GM18867 (cell line): Measurements from ENCODE around the gene PDE8A.
"Not testable (repeated sequence)": the region's sequence is repeated elsewhere in the genome, so short reads cannot be mapped to it uniquely, and the experiment has no call there.

Experiments used
- ATAC-seq: cut with Tn5 transposase; IDR thresholded peaks from one replicate; pipeline ENCODE4 v1.9.1; 2021; ENCODE audit warnings: mild to moderate bottlenecking, moderate library complexity; ENCODE audit not compliant: unreplicated experiment

PDE8A gene

DNA sequence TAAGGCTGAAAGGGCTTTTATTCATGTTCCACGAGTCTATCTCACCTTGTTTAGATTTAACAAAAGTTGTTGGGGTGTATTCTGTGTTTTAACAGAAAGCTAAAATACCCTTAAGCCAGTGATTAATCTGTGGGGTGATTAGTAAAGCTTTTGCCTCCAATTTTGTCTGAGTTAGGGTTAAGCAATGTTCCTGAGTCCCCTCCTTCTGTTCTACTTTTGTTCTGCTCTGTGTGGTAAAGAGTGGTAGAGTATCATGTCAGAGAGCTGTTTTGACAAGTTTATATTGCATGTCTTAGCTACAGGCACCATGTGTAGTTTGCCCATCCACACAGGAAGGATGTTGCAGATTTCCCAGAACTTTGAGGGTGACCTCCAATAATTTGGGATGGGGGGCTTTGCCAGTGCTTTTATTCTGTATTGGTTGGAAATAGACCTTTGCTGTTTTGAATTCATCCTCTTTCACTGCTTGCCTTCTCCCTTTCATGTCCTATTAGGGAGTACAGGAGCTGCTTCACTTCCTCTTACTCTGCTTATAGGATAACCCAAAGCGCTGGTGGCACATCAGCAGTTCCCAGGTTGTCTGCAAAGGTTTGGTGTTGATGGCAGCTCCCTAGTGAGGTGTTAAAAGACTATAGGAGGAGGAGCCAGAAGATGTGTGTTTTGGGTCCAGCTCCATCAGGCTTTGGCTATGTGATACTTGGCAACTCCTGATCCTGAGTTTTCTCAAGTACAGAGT lies 7.4 kb downstream of the PDE8A start:
- no peak for ATAC-seq

DNA sequence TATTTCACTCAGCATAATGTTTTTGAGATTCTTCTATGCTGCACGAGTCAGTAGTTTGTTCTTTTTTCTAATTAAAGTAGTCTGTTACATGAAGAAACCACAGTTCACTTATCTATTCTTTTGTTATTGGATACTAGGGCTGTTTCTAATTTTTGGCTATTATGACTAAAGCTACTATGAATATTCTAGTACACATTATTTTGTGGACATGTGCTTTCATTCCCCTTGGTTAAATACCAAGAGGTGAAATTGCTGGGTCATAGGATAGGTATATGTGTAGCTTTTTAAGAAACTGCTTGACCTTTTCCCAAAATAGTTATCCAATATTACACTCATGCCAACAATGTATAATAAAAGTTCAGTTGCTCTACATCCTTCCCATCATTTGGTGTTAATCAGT lies 8.9 kb downstream of the PDE8A start:
- ATAC-seq = no peak

DNA sequence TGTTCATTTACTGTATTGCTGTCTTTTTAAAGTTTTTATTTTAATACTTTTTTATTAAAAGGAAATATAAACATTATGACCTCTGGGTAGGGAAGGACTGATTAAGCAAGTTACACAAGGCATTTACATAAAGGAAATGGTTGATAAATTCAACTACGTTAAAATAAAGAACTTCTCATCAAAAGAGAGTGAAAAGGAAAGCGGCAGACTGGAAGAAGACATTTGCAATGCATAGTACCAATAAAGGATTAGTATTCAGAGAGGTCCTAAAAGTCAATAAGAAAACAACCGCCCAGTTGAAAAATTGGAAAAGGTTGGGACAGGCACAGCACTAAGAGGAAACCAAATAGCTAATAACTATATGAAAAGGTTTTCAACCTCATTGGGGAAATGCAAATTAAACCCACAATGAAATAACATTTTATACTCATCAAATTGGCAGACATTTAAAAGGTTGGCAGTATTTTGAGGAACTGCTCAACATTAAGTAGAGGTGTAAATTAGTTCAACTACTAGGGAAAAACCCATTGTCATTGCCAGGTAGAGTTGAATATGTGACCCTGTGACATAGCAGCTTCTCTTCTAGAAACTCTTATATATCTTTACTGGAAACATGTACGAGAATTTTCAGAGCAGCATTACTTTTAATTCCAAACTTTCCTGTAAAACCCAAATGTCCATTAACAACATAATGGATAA lies 9.5 kb downstream of the PDE8A start:
- ATAC-seq = no peak

DNA sequence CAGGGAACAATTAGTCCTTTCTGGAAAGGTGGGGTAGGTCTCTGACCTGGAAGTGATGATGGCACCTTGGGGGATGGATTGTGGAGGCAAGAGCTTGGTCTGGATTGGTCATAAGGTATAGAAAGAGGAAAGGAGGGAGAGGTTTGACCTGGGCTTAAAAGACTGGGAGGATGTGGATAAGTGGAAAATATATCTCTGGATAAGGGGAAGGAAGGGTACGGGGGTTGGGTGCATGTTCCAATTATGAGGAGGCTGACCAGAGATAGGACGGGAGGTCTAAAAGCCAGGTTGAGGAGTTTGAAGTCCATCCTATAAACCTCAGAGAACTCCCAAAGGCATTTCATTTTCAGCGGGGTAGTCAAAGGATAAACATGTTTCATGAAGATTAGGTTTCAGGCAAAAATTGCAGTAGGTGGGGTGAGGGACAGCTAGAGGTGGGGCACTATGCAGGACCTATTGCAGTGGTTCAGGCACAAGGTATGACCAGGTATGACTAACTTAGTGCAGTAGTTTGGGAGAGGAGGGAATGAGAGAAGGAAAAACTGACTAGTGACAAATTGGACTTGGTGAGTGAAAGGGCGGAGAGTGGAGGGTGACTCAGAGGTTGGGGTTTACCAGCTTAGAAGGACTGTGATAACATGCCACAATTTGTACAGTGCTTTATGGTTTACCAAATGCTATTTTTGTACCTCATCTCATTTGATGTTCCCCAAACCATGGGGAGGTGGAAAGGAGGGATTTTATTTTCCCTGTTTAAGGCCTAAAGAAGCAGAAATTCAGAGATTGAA lies 10.7 kb downstream of the PDE8A start:
- no peak for ATAC-seq

DNA sequence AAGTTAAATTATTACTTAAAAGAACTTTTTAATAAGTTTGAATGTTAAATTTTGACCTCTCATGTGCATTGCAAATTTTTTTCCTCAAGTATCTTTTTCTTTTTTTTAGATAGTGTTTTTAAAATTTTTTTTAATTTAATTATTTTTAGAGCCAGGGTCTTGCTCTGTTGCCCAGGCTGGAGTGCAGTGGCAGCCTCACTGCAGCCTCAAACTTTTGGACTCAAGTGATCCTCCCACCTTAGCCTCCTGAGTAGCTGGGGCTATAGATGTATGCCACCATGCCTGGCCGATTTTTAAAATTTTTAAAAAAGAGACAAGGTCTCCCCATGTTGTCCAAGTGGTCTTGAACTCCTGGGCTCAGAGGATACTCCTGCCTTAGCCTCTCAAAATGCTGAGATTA lies 14.4 kb downstream of the PDE8A start:
- no peak for ATAC-seq

DNA sequence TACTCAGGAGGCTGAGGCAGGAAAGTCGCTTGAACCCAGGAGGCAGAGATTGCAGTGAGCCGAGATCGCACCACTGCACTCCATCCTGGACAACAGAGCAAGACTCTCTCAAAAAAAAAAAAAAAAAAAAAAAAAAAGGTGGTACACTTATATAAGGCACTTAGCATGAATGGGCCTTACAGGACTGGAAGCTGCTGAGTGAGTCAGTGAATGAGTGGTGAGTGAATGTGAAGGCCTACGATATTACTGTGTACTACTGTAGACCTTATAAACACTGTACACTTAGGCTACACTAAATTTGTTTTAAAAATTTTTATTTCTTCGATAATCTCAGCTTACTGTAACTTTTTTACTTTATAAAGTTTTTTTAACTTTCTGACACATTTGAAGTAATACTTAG lies 15.1 kb downstream of the PDE8A start:
- not testable (repeated sequence) for ATAC-seq

DNA sequence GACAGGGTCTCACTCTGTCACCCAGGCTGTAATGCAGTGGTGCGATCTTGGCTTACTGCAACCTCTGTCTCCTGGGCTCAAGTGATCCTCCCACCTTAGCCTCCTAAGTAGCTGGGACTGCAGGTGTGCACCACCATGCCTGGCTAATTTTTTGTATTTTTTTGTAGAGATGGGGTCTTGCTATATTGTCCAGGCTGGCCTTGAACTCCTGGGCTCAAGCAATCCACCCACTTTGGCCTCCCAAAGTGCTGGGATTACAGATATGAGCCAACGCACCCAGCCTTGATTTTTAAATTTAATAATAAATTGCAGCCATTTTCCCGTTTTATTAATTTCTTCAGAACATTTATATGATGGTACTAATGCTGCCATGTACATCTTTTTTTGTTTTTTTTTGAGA lies 15.6 kb downstream of the PDE8A start:
- ATAC-seq = not testable (repeated sequence)

DNA sequence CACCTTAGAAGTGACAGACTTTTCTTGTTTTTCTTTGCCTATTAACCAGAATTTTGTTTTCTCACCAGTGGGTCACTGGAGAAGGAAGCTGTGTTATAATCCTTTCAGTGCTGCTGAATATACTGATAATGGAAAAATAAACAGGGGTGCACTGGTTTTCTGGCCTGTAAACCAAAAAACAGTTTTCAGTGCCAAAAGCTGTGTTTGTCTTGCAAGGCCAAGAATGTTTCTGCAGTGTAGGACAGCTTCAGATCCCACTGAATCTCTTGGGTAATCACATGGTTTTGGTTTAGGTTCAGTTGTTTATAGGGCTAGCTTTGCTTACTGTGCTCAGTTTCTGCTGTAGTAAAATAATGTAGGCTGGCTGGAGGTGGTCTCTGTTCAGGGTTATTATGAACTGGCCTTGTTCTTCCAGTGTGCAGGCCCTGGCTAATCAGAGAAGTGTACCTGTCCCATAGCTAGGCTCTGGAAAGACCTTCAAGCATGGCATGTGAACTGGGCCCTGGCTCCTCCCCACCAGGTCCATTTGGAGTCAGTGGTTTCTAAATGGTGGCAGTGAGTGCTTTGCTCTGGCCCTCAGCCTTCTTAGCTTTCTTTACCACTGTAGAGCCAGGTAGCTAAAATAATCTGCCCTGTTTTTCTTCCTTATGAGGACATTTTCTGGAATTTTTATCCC lies 18.7 kb downstream of the PDE8A start:
- ATAC-seq = no peak

DNA sequence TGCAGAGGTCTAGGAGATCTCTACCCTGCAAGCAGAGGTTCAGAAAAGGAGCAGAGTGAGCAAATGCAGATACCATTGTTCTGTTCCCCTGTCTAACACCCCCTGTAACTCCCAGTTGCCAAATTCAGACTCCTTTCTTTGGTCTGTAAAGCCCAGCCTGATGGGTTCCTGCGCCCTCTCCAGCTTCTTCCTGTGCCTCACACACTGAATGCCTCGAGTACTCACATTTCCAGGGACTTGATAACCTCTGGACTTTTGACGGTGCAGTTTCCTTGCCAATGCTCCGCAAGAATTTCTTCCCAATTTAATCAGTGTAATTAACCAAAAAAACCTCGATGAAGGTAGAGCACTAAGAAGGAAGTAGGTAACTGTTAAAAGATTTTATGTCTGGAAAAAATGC lies 19.3 kb downstream of the PDE8A start:
- no peak for ATAC-seq

DNA sequence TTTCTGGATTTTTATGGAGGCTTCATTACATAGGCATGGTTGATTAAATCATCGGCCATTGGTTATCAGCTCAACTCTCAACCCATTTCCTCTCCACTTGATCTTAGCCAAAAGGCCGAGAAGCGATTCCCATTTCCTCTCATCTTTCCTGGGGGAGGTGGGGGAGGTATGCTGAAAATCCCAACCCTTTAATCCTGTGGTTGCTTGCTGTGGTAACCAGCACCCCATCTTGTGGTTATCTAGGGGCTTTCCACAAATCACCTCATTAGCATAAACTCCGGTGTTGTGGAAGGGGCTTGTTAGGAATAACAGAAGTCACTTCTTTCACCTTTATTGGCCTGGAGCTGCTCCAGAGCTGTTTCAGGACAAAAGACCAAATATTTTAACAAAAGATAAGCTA lies 20.9 kb downstream of the PDE8A start:
- ATAC-seq = no peak

DNA sequence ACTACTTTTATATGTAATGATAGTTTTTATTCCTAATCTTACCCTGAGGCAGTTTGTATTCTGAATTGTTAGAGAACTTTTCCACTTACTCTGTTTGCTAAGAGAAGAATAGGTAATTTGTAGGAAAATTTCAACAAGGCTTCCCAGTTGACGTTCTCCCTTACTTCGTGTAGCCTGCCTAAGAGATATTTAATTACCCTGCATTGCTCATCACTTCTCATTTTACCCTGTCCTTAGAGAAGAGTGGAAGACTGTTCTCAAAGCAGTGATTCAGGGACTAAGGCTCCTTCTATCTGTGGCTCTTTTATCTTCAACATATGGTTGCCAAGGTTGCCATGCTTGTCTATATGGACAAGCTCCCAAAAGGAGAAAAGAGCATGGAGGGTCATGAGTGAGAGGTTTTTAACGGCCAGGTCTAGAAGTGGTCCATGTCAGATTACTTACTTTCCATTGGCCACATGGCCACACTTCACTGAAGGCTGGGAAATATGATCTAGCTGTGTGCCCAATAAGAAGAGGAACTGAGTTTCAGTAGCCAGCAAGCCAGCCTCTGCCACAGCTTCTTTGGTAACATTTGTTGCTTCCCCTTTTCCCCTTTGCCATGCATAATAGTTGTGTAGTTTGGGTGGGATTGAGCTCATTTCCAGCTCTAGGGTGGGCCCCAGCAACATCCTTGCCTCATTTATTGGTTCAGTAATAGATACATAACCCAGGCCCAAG lies 22.1 kb downstream of the PDE8A start:
- no peak for ATAC-seq

DNA sequence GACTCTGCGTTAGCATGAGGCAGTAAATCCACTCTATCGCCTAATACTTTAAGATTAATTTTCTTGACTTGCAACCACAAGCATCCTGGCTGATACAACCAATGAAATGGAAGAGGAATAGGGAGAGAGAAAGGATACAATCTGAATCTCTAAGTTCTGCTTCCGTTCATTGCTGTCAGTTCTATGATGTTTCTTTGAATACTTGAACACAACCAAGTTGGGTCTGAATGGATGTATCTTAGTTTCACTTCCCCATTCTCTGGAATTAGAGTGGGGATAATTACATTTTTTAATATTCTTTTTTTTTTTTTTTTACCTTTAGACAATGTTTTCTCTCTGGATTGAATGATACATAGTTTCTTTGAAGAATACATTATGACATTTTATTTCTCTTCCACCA lies 22.9 kb downstream of the PDE8A start:
- no peak for ATAC-seq

DNA sequence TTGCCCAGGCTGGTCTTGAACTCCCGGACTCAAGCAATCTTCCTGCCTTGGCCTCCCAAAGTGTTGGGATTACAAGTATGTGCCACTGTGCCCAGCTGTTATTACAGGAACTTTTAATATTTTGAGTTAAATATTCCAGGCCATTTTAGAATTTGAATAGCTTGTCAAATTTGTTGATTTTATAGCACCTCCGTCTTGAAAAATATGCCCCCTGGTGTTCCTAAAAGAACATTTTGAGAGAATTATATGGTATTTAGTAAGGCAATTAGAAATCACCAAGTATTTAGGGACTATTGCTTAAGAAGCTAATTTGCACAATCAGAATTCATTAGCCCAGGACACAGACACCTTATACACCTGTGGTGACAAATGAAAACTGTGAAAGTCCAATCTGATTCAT lies 23.7 kb downstream of the PDE8A start:
- no peak for ATAC-seq

DNA sequence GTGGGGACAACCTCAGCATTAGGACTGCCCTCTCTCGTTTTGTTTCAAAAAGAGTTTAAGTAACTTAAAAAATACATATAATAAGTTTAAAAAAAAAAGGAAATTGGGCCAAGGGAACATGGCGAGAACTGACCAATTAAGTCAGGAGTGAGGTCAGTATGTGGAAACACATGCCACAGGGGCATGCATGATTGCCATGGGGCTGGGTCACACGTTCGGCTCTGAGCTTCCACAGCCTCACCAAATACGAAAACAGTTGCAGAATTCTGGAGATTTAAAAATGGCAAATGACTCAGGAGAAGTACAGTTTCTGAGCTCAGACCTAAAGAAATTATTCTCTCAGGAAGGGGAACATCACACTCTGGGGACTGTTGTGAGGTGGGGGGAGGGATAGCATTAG lies 24.1 kb downstream of the PDE8A start:
- no peak for ATAC-seq

DNA sequence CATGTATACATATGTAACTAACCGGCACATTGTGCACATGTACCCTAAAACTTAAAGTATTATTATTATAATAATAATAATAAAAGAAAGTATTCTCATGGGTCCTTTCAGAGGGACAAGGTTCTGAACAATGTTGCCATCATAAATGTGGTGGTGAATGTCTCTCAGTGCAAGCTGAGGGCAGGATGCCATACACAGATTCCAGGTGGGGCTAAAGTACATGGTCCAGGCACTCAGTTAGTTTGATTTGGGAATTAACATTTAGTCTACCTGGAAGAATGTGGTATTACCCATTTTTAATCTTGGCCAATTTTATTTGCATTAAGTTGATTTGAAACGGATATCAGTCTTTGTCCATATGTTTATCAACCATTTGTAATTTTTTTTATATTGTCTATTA lies 24.5 kb downstream of the PDE8A start:
- no peak for ATAC-seq

DNA sequence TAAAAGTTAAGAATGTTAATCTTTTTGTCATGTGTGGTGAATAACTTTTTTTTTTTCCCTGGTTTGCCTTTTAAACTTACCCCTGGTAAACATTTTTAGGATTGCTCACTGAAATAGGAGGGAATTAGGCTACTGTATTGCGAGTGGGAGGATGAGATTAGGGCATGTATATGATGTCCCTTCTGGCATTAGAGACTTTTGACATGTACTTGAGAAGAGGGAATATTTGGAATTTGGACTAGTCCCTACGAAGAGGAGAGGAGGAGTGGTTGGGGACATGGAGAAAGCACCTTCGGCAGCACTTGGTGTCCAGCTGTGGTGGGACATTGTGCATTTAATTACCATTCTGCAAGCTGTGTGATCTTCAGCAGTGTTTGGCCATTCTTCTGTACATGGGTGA lies 25.0 kb downstream of the PDE8A start:
- ATAC-seq = no peak

DNA sequence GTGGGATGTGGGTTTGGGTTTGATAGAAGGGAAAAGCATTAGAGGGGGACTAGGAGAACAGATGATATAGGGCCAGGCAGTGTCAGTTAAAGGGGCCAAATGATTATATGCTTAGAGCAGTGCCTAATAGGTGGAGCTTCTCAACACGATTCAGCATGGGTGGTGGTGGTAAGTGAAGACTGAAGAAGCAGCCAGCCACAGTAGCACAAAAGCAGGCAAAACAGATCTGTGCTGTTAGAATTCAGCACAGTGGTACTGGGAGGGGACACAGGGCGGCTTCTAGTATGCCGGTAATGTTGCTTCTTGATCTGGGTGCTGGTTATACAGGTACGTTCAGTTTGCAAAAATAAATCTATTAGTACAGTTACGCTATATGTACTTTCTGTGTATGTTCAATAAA lies 25.5 kb downstream of the PDE8A start:
- no peak for ATAC-seq

DNA sequence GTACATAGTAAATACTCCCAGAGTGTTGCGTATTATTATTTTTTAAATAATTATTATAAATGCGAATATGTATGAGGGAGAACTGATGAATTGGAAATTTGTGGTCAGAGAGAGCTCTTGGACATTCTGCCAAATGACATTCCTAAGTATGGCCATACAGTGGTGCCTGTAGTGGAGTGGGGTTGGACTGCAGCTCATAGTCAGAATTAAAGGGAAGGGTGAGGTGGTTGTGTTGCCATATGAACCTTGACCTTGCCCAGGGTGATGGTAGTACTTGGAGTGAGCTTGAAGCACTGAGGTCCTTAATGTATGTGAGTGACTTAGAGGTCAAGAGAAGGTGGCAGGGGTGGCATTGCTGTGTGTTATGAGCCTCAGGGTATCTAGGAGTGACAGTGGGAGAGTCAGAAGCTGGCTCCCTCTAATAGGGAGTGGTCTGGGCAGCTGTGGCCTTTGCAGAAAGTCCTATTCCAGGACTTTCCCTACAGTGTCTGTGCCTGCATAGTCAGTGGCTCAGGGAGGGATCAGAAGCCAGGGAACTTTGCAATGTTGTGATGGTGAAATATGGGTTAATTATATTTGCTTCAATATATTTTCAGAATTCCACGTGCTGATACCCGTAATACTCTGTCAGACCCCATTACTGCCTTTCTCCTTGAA lies 26.2 kb downstream of the PDE8A start:
- no peak for ATAC-seq

DNA sequence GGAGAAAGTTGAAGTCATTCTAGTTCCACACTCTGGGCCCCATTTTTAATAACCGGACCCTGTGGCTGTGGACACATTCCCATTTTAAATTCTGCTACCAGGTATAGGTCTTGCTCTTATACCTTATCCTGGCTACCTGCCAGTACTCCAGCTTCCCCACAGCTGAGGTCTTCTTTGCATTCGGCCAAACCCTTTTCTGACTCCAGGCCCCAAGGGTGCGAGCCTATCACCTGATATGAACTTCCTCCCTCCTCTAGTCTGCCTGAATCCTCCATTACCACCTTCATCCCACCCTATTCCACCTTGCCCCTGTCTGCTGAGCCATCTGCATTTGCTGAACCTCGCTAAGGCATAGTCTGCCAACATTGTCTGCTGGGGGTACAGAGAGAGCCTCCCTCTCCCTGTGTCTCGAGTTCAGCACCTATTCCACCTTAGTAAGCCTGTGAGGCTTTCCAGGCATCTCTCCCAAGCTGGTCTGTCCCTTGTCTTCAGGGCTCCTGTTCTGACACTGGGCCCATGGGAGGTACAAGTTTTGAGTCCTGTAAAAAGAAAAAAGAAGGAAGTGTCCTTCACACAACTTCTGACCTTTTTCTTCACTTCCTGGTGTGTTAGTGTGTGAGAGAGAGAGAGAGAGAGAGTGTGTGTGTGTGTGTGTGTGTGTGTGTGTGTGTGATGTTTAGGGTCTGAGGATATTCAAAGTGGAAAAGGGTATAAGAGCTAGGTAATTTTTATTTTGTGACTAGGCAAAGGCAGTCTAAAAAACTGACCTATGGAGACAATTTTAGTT lies 27.0 kb downstream of the PDE8A start:
- no peak for ATAC-seq
